DMS79 treated with DMSO at 0.1 percent for 48 hours (cell line): Measurements from ENCODE around the gene CCDC57.

ENCODE experiments used
- DNase-seq: peaks from one replicate; lab custom pipeline; 2025; lab: John Stamatoyannopoulos, UW

The CCDC57 gene

DNA sequence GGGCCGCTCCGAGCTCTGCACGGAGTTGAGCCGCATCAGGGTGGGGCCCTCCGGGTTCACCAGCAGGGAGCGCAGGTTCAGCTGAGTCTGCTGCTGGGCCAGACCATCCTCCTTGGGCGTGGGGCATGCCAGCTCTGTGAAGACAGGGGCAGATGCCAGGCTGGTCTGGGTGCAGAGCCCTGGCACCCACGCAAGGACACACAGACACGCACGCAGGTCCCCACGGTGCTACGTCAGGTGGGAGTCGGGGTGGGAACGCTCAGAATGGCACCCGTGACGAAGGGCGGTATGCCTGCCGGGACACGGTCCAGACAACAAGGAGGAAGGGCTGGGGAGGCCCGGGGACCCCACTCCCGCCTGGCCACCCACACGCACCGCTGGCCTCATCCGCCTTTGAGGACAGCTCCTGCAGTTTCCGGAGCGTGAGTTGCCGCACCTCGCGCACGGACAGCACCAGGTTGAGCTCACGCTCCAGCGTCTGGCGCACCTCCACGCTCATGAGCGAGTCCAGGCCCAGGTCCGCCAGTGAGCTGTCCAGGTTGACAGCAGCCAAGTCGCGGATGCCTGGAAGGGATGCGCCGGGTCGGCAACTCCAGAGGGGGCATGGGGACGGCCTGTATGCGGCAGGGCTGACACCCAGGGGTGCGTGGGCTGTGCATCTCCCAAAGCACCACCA is 131.7 kb downstream of the CCDC57 start:
- no peak for DNase-seq

DNA sequence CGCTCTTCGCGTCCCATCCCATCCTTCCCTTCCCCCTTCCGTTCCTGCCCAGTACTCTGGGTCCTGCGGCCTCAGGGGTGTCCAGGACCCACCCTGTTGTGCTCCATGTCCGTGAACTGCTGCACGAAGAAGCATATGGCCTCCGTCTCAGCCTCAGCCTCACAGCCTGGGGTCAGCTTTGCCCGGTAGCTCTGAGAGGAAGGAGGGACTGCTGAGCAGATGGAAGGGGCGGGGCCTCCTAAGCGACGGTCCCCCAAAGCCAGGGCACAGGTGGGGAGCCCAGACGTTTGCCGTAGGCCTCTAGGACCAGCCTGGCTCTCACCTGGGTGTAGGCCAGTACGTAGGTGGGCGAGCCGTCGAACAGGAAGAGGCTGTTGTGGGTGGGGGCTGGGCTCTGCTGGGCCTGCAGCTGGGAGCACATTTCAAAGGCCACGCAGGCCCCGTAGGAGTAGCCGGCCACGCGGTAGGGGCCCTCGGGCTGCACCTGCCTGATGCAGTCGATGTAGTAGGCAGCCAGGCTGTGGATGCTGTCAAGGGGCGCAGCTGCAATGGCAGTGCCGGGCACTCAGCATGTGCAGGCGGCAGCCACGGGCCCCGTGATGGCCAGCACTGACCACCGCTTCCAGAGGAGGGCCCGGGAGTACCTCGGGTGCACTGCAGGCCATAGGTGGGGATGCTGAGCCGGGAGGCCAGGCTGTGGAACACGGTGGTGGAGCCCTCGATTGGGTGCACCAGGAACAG is 132.4 kb downstream of the CCDC57 start:
- DNase-seq: no peak

DNA sequence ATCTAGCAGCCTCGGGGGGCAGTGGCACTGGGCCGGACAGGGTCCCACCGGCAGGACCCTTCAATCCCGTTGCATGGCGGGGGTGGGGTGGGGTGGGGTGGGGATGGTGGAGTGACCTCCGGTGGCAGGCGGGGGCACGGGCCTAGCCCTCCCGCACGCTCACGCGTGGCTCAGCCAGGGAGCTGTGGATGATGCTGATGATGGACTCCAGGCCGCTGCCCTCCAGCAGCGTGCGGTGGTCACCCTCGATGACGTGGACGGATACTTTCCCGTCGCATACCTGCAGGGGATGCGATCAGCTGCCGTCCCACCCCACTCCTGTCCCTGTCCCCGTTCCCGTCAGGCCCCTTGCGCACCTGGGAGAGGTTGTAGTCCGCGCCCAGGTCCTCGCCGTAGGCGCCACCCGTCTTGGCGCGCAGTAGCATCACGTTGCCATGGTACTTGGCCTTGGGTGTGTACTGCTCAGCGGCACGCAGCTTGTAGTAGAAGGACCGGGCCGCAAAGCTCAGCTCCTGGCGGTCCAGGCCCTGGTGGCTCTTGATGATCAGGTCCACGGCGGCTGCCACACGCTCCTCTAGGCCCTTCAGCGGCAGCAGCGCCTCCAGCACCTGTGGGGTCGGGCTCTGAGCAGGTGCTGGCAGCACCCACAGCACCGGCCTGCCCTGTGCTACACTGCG is 133.5 kb downstream of the CCDC57 start:
- DNase-seq: no peak

DNA sequence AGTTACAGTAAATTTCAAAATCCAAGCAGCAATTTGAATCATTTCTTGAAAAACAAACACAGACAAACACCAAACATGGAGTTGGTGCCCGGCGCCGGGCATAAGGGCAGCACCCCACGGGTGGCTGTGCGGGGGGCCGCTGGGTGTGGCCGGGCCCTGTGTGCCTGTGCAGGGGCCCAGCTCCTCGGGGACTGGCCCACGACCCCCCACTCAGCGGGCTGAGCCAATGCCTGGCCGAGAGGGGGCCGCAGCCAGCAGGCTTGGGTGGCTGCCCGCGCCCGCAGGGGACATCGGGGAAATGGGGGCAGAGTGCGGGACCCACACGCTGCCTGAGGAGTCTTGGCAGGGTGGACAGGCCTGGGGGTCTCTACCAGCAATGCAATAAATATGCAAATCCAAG is 134.2 kb downstream of the CCDC57 start:
- no peak for DNase-seq

DNA sequence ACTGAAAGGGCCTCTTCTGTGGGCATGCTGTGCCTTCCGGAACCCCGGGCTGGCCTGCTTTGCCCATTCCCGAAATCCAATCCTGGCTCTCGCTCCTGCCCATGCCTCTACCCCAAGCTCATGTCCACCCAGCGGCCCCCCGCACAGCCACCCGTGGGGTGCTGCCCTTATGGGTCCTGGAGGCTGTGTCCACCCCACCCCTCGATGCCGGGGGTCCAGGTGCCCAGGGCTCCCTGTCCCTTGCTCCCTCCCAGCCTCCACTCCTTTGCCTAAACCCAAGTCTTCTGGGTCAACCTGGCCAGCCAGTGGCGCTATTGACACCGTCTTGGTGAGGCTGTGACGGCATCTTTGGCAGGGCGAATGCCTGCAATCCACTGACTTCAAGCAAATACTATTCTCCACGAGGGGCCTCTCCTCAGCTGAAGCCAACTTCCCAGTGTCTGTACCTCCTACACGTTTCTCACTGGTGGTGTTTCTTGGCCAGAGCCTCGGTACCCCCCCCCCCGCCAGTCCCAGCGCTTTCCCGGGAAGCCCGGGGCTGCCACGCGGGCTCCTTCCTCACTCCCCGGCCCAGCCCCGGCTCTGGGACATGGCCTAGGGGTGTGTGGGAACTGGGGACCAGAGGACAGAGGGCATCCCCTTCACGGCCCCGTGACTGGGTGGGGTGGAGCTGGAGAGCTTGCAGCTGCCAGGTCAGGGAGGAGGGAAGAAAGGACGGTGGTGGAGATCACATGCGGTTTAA is 134.9 kb downstream of the CCDC57 start:
- no peak for DNase-seq

DNA sequence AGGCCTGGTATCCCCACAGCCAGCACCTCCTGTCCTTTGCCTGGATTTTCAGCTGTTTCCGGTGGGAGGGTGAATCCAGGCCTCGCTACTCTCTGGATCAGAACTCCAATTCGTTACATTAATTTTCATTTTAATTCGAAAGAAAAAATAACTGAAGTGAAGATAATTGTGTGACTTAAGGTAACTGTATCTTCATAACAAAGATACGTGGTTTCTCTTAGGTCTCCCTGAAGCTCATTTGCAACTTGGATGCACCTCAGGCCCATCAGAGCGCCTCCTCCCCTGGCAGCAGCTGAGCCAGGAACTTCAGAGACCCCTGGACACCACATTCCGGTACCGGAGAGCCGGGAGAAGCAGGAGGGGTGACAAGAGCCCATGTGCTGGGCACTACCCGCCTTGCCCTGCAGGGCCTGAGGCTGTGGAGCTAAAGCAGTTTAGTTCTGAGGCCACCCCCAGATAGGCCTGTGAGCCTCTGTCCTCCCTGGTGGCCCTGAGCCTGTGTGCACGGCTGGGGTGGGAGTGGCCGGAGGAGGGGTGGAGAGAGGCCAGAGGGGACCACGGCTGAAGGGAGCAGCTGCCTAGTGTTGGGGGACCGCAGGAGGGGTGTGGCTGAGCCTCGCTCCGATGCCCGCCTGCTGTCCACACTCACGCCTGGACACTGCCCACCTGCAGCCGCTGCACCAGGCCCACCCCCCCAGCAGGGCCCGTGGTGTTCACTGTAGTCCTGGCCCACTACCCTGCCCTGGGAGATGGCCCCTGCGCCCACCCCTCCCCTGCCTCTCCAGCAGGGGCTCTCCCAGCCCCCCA is 135.7 kb downstream of the CCDC57 start:
- DNase-seq: no peak

DNA sequence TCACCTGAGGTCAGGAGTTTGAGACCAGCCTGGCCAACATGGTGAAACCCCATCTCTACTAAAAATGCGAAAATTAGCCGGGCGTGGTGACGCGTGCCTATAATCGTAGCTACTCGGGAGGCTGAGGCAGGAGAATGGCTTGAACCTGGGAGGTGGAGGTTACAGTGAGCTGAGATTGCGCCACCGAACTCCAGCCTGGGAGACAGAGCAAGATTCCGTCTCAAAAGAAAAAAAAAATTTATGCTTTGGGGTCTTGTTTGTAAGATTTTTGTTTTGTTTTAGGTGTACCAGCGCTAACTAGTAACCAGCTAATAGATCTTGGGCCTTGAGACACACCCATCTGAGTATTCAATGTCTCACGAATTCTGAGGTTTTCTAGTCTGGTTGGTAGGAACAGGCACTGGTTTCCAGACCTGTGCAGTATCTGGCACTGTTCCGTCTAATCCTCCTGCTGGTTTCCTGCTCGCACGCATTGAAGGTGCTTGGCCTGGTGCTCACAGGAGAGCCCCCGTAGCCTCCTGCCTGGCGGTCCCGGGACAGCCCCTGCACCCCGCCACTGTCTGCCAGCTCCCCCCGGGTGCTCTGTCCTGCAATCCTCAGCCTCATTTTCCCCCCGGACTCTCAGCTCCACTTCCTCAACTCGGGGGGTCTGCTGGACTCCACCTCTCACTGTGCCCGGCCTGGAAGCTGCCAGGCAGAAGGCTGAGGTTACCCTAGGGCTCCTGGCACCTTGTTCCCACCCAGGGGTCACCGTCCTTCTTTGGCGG is 136.4 kb downstream of the CCDC57 start:
- no peak for DNase-seq

DNA sequence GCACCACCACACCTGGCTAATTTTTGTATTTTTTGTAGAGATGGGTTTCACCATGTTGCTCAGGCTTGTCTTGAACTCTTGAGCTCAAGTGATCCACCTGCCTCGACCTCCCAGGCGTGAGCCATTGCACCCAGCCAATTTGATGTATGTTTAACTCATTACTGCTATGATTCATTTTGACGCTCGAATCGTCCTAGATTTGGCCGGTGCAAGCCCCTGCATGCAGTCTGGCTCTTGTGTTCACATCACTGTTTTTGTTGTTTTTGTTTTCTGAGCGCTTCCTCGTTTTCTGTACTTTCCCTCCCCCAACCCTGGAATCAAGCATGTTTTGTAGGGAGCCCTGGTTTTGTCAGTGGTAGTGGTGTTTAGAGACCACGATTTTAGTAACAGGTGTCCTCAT is 139.2 kb downstream of the CCDC57 start:
- no peak for DNase-seq

DNA sequence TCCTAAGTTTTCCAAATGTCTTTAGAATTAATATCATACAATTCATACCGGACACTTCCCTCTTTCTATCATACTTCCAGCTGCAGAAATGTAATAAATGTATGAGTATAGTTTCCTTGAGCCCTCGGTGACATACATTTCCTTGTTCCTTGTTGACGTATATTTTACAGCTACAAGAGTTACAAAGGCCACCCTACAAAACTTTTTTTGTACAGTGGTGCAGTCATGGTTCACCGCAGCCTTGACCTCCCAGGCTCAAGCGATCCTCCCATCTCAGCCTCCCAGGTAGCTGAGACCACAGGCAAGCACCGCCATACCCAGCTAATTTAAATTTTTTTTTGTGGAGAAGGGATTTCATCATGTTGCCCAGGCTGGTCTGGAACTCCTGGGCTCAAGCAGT is 139.8 kb downstream of the CCDC57 start:
- DNase-seq: no peak

DNA sequence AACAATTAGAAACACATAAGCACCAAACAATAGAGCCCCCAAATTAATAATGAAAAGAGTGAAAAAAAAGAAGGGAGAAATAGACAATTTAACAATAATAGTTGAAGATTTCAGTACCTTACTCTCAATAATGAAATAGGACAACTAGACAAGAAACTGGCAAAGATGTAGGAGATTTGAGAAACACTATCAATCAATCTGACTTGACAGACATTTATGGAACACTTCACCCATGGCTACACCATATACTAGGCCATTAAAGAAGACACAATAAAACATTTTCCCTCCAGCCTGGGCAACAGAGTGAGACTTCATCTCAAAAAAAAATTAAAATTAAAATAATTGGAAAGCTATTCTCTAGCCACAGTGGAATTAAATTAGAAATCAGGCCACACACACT is 142.0 kb downstream of the CCDC57 start:
- no peak for DNase-seq

DNA sequence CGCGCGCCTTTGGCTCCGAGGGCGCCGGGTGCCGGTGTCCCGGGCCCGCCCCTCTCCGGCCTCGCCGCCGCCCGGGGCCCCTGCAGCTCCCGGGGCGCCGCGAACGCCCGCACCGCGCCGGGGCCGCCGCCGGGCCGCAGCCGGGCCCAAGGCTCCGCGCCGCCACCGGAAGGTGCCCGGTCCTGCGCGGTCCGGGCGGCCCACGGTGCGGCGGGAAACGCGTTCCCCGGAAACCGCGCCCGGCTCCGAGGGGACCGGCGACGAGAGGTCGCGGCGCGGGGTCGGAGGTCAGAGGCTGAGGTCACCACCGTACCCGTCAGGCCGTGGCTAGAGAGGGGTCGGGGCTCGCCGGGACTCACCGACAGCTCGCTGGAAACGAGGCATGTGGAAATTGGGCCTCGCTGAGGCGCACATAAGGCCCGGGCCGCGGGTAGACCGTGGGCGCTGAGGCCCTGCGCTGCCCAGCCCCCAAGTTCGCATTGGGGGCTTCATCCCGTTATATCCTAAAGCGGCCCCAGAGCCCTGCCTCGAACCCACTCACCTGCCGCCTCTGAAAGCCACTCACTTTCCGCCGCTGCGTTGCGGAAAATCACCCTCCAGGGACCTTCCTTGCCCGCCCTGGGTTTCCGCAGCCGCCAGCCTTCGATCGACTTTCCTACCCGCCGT is 146.9 kb downstream of the CCDC57 start, which contains the start of gene DUS1L:
Gene DUS1L, minus strand, starts transcription at position 167 of the 666 bp plus-strand sequence. CDS start 745 bp downstream, outside the sequence.
- no peak for DNase-seq

DNA sequence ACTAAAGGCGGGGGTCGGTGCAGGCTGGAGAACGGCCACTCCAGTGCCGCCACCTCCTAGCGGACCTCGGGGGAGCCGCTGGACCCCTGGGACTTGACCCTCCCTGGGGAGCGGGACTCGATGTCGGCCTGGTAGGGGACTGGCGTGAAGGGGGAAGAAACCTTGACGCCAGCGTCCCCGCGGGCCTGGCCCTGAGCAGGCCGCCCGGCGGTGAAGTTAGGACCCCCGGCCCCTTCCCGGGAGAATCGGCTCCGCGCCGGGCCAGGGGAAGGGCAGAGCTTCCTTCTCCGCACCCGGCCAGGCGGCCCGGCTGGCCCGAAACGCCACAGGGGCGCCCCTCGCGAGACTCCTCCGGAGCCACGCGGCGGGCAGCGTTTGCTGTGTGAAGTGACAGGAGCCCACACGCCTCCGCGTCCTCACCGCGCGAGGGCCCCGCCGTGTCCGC is 147.4 kb downstream of the CCDC57 start:
- DNase-seq: no peak

DNA sequence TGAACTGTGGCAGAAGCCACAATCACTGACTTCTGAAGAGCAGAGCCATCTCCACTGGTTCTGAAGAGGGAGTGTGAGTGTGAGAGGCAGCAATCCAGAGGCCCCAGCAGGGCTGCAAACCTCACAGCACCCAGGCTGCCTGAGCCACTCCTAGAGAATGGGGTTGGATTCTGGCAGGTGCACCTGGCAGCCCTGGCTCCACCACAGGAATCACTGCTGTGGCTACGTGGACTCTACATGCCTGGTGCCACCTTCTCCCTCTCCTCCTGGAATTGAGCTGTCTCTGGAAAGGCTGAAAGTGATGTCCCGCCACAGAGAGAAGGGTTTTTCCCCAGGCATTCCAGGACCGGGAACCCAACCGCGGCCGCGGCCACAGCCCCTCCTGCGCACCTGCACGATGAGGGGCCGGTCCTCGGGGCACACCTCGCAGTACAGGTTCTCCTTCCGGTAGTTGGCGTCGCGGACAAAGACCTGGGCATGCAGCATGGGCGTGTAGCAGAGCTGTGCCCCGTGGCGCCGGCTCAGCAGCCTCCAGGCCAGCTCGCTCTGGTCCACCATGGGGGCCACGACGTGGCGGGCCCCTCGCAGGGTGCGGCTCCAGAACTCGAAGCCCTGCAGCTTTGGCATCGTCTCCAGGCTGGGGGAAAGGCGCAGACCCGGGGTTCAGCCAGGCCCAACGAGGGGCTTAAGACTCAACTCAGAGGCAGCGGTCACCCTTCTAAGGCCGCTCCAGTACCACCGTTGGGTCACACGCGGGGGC is 148.0 kb downstream of the CCDC57 start:
- DNase-seq: no peak

DNA sequence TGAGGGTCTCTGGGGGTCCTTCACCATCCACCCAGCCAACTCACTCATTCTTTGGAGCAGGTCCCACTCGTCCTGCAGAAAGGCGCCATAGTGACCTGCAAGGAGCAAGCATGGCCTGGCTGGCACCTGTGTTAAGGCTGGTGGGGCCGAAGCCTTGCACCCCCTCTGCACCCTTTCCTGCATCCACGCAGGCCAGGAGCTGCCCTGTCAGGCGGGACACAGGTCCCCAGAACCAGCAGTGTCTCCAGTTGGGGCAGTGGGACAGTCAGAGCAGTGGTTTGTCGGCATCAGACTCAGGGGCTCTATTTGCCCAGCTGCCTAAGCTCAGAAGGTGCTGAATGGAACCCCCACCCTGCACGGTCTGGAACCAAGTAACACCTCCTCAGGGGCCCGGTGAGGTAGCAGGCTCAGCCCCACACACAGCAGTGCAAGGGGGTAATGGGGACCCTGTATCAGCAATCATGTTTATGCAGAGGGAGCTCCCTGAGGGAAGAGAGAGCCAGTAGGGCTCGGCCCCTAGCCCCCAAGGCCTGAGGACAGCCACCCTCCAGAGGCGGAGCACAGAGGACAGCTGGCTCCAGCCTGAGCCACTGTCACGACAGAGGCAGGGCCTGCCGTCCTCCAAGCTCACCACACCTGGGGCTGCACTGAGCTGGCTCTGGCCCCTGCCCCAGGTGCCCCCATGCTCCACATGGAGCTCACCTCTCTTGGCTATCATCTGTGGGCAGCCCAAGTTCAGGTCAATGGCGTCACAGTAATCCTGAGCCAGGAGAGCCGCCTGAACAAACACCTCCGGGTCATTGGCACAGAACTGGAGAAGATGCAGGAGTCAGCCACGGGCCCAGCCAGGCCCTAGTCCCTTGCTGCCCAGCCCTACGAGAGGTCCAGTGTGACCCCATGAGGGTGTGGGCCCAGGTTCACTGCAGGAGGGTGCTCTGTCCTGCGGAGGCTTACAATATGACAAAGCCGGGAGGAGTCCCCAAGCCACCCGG is 148.9 kb downstream of the CCDC57 start:
- DNase-seq: no peak

DNA sequence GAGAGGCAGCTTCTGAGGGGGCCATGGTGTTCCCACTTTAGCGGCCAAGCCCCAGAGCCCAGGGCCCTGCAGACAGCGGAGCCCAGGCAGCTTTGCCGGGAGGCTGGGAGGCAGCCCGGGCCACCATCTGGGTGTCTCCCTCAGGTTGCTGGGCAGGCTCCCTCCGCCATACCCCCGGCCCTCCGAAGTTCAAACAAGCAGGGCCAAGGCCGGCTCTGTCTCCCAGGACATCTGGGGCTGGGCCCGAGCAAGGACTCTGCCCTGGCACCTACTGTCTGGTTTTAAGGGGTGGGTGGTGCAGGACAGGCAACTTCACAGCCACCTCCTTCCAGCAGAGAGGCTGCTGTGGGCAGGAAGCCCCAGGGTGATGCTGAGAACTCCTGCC is 149.7 kb downstream of the CCDC57 start:
- DNase-seq: no peak

DNA sequence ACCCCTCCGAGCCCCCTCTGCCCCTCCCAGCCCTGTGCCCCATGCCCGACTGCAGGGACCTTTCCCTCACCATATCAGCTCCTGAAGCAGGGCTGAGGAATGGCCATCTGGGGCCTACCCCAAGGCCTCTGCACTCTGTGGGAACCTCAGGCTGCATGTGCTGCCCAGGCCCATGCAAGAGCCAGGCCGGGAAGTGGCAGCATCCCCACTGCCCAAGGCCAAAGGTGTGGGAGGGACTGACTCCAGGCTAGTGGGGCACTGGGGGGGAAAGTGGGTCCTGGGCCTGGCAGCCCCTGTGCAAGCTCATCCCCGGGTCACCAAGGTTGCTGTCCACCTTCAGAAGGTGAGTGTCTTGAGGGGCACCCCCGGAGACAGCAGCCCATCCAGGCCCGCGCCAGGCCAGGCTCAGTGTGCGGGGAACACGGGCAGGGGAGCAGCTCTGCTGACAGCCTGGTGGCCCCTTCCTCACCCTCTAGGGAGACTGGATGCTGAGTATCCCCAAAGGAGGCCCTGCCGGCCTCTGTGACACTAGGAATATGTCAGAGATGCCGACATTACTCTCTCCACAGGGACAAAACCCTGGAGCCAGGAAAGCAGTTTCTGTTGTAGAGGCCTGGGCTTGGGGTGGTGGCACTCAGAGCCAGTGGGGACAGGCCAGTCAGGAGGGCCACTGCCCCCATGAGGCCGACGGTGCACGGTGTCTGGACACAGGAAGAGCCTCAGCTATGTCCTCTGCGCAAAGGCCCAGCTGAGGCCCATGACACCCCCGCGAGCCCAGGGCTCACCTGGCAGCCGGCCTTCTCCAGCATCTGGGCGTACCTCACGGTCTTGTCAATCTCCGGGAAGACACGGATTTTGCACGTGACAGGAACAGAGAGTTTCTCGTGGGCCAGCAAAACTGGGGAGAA is 150.3 kb downstream of the CCDC57 start:
- DNase-seq: no peak
